Purkinje cell (primary cell): ENCODE results near the gene SMYD1. TPM values are rescaled to one million over a fixed set of nuclear protein-coding genes. Genes with fewer than 3 reads are reported as not detected.

Experiments used
- polyA plus RNA-seq: library from polyadenylated mRNA; unstranded; fragments of >200 nt; fragmentation: Nextera tagmentation; gene quantifications from 2 replicates; pipeline ENCODE4 v1.2.1, GENCODE V29; 2014

Gene SMYD1
- 0.16 TPM in 1 of 2 replicates, not detected in the other for polyA plus RNA-seq

DNA sequence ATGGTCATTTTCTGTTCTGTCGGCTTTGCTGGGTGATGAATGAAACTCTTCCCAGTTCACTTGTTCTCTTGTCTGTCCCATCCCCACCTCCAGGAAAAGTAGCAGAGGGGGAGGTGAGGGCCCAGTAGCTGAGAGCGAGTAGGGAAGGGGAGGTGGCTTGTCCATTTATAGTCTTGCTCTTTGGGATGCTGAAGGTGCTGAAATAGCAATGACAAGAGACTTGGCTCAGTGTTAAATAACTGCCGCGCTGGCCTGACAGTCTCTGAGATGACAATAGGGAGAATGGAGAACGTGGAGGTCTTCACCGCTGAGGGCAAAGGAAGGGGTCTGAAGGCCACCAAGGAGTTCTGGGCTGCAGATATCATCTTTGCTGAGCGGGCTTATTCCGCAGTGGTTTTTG lies at the start of gene SMYD1:
TSS of gene SMYD1 (plus strand) at position 228 of the 400 bp plus-strand sequence. CDS start at position 268, 40 bp downstream.

DNA sequence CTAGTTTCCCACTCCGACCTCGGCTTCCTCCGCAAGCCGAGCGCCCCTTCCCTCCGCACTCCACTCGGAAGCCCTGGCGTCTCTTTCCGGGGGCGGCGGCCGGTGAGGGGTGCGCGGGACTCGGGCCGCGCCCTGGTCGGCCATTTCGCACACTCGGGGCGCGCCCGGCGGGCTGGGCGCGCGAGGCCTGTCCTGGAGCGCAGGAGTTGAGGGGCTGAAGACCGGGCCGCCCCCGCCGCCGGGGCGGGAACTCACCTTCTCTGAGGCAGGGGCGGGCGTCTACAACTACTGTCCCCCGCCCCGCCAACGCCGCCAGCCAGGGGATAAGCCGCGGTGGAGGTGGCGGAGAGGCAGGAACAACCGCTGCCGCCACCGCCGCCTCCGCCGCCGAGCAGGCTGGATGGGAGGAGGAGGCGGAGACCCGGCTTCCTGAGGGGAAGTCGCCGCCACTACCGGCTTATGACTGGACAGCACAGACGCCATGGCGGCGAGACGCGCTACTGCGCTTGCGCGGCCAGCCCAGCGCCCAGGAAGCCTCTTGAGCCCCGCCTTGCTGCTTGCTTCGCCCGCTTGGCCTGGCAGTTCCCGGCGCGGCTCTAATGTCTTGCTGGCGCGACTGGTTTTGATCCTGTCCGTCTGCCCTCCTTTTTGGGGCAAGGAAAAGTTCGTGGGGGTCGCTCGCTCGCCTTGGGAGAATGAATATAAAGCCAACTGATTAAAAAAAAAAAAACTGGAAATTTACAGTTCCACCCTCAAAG lies 12.1 kb upstream of the SMYD1 start, which contains the start of gene KRCC1:
TSS of gene KRCC1 (minus strand) at position 413 of the 758 bp plus-strand sequence. CDS start 27,220 bp downstream, outside the sequence.

GRCh38 chr2:88127888-88128653 lies 60.4 kb downstream of the SMYD1 start, which contains the start of gene FABP1:
Gene FABP1, minus strand, starts transcription at chr2:88128062. Its CDS starts 45 bp downstream, at chr2:88128017.

Other genes starting within 250 kb of the SMYD1 start
- gene RGPD2, start 242.0 kb upstream of the SMYD1 start, polyA plus RNA-seq = not detected in 2 replicates
- gene RNU2-63P, start 51.3 kb upstream of the SMYD1 start, polyA plus RNA-seq = not detected in 2 replicates
- 18.2 and 27.9 TPM in 2 replicates for gene KRCC1, start 12.0 kb upstream of the SMYD1 start, polyA plus RNA-seq
- not detected in 2 replicates for gene FABP1, start 60.2 kb downstream of the SMYD1 start, polyA plus RNA-seq
- 1.1 and 3.0 TPM in 2 replicates for gene THNSL2, start 102.5 kb downstream of the SMYD1 start, polyA plus RNA-seq